HG03045 (cell line): Measurements from ENCODE around the gene CD82.

ENCODE experiments used
- ATAC-seq: cut with Tn5 transposase; IDR thresholded peaks from one replicate; pipeline ENCODE4 v1.9.1; 2021; ENCODE audit warnings: mild to moderate bottlenecking, moderate library complexity; ENCODE audit not compliant: unreplicated experiment

CD82 gene

DNA sequence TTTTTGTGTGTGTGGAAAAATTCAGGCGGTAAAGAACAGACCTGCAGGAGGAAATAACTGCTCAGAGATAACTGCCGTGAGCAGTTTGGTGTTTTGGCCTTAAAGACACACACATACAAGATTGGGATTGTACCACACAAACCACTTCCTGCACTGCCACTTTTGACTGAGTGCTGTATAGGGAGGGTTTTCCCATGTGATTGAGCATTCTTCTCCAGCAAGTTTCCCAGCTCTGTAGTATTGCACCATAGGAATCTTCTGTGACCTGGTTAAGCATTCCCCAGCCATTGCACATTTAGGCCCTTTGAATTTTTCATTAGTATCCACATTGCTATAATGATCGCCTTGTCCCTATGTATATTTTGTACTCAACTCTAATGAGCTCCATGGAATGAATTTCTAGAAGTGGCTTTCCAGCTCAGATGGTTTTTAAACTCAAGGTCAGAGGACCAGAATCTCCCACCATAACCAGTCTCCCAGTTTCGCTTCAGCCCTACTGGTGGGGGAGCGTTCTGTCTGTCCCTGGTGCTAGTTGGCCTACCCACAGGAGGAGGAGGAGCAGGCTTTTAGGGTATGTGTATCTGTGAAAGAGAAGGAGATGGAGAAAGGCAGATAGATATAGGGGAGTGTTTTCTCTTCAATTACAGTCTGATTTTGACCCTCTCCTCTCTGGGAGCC lies 9.3 kb downstream of the CD82 start:
- peak; percentile 8 for ATAC-seq

GRCh38 chr11:44575288-44575672 lies 9.8 kb downstream of the CD82 start:
- ATAC-seq: peak; percentile 28

DNA sequence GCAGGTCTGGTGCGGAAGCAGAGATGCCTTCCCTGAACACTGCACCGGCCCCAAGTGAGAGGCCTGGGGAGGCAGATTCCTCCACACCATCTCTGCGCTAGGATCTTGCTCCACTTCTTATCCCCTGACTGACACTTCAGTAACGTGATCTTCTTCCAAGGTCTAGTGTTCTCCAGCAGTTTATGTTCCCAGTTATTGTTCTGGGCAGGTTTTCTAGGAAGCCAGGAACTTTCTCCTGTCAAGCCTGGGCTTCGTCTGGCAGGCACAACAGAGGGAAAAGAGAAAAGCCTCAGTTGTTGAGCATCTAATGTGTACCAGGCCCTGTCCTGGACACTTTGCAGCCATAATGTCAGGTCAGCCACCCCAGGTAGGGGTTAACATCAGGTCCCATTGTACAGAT lies 10.5 kb downstream of the CD82 start:
- ATAC-seq: no peak

DNA sequence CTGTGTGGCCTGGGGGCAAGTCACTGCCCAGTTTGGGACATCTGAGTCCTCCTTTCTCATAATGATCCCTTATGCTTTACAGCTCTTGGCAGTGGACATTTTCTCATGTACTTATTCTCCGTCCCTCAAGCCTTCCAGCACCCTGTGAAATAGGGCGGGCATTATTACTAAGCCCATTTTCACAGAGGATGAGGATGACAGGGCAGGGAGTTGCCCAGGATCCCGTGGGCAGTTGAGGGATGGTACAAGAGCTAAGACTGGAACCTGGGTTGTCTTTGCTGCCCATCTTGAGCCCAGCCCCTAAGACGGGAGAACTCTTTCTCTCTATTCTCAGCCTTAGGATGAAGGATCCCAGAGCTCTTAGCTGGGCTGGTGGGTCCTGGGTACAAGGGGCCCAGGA lies 11.2 kb downstream of the CD82 start:
- ATAC-seq: no peak

GRCh38 chr11:44577231-44577830 lies 11.9 kb downstream of the CD82 start:
- ATAC-seq: no peak

DNA sequence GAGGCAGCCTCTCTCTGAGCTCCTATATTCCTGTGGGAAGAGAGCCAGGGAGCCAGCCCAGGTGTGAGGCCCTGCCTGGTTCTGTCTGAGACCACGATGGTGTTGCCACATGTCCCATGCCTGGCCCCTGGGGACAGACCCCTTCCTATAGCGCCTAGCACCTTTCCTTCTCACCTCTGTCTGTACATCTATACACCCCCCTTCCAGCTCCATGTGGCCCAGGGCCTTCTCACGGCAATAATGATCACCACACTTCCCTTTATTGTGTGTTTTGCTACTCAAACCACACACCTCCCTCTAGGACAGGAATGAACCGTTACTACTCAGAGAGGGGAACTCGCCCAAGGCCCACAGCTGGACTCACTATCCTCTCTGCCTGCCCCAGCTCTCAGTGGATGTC lies 12.8 kb downstream of the CD82 start:
- ATAC-seq: no peak

DNA sequence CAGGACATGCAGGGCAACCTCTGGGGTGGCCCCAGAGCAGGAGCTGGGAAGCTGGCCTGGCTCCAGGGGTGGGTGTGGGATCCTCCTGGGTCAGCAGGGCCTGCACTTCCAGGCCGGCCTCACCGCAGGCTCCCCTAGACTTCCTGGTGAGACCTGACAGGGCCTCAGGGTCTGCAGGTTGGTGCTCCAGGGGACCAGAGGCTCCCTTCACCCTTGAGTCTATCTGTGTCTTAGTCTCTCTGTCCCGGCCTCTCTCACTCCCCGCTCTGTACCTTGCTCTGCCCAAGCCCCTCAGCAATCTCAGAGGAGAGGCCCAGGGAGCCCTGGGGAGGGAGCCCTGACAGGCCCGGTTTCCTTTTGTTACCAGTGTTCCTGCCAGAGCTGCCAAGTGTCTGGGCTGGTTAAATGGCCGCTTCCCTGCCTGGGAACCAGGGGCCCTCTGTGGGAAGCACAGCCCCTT lies 13.9 kb downstream of the CD82 start:
- ATAC-seq: no peak

DNA sequence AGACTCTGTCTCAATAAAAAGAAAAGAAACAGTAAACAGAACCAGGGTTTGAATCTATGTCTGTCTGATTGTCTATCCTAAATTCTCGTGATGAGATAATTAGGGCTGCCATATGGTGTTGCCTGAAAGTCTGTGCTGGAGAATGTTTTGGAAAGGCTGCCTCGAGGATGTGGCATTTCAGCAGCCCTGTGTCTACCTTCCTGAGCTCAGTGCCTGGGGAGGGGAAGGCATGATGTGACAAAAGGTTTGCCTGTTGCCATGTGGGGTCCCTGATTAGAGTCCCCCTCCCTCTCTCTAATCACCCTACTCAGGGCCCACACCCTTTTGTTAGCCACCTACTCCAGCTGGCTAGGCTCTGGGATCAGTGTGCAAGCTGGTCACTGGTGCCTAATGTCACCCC lies 15.2 kb downstream of the CD82 start:
- no peak for ATAC-seq

DNA sequence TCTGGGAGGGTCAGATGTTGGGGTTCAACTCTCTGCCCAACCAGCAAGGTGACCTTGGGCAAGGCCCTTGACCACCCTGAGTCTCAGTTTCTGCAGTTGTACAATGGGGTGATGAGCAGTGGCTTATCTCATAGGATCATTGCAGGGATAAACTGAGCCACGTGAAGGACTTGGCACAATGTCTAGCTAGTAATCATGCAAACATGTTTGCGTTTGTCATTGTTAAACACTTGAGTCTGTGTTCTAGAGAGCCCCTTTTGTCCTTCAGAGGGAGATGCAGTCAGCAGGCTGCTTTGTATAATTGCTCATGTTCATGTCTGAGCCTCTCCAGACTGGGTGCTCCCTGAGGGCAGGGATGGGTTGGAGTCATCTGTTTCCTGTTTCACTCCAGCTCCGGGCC lies 15.8 kb downstream of the CD82 start:
- no peak for ATAC-seq

DNA sequence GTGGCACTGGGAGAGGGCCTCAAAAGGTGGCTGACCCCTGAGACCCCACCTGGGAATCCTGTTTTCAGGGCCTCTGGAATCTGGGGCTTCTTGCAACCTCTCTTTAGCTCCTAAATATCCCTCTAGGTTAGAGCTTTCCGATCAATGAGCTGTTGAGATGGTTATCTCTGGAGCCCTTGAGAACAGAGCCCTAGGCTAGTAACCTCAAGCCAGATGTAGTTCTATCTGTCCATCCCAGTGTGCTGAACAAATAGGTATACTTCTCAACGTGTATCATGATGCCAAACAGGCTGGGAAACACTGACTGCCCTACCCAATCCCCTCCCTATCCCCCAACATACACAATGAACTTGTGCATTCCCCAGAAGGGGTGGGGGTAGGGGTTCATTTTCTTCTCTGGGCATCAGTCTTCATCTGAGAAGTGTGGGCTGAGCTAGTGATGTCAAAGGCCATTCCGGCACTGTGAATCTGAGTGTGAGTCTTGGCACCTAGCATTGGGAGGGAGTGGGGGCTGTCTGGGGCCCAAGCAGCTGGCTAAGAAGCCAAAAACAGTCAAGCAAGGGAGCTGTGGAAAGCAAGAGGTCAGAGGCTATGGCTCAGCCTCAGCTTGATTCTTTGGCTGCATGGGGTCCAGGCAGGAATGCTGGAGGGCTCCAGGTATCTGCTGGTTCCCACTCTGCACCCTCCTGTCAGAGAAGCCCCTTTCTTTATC lies 17.3 kb downstream of the CD82 start:
- no peak for ATAC-seq

DNA sequence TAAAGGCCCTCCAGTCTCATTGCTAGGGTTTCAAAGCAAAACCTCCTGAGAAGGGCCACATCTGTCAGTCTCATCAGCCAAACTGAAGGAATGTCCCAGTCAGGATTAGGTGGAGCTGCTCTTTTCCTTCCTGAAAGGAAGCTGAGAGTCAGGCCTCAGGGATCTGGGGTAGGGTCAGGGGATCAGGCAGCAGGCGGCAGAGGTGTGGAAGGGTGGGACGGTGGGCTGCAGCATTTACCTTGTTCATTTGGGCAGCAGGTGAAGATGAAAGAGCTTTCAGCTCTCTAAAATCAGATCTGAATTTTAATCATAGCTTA lies 17.8 kb downstream of the CD82 start:
- ATAC-seq: no peak

- no peak for ATAC-seq
These were observed 20.0 kb downstream of the CD82 start for GRCh38 chr11:44585421-44585820.

DNA sequence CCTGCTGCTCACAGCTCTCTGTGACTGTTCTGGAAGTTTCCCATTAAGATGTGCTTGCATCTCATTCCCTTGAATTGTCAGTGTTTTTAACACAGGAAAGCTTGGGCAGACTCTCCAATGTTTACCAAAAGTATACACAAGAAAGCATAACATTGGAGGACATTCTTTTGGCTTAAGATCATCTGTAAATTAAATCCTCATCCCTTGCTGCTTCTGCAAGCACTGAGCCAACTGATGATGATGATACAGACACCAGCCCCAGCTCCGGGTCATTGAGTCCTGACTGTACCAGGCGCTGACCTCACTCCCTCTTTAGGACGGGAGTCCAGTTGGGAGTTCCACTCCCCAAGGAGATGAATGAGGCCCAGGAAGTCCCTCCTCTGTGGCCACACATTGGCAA lies 23.8 kb downstream of the CD82 start:
- ATAC-seq: no peak

- no peak for ATAC-seq
These were observed 25.3 kb downstream of the CD82 start for GRCh38 chr11:44590769-44591168.

- ATAC-seq: no peak
These were observed 26.1 kb downstream of the CD82 start for GRCh38 chr11:44591557-44591956.

DNA sequence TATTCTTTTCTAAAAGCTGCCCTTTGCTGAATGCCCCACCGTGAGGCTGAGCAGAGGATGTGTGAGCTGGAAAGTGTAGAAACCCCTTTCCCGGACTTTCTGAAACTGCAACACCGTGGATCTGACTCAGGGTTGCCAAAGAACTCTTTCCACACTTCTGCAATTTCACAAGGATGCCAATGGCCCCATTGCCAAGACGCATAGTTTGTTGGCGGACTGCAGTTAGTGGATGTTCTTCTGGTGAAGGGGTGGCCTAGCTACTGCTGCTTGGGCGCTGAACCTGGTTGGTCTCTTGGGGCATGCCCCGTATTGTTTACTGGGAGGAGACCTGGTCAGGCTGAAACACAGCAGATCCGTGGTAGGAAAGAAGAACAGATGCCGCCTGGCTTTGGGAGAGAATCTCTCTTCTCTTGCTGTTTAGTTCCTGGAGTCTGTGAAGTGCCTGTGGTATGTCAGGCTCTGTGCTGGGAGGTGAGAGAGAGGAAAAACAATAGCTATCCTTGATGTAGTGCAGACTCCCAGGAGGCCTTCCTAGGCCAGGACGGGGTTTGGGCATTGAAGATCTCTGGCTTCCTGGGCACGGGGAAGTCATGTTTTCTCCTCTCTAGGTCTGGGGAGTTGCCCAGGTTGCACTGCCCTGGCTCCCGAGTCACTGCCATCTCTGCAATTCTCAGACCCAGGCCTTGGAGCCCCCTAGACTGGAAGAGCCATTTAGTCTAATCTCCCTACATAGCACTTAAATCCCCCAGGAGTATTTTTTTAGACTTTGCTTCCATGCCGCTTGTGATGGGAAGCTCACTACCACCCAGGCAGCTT lies 26.9 kb downstream of the CD82 start:
- ATAC-seq: no peak

GRCh38 chr11:44593251-44593650 lies 27.8 kb downstream of the CD82 start:
- ATAC-seq: no peak

GRCh38 chr11:44595006-44595405 lies 29.5 kb downstream of the CD82 start:
- no peak for ATAC-seq

GRCh38 chr11:44595964-44596381 lies 30.5 kb downstream of the CD82 start:
- no peak for ATAC-seq

DNA sequence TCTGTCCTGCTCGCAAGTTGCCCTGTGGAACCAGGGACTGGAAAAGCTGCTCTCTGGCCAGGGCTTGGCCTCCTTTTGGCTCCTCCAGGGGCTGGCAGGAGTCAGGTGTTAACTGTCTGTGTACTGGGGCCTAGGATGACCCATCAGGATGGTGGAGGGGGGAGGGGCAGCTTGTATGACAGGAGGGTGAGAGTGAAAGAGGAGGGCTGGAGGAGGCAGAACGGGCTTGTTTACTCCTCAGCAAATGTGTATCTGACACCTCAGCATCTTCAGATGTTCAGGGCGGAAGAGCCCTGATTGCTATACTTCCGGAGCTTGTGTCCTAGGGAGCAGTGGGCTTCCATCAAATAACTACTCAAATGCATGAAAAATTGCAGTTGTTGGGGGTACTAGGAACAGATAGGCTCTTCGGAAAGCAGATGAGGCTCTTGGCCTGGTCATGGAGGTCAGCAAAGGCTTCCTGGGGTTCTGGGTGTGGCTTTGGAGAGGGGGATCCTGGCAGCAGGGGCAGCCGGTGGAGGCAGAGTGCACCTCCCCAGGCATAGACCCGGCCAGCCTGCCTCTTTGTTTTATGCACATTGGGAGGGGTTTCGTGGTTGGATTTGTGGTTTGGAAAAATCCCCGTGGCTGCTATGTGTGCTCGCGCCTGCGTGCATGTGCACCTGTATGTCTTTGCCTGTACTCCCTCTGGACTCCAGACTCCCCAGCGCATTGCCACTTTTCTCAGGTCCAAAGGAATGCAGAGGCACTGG lies 31.2 kb downstream of the CD82 start:
- peak; percentile 45 for ATAC-seq
